ENCODE results near the gene CHD5. TPM values are rescaled to one million over a fixed set of nuclear protein-coding genes. Genes with fewer than 3 reads are reported as not detected.

CHD5 gene
- polyA plus RNA-seq, 1 donor from 2014 or later: 22.0 TPM

GRCh38 chr1:6218375-6219164, 38.4 kb upstream of the CHD5 start:
- Histone ChIP-seq H3K27ac (ENCODE audit: low read length) (no peak overlapping the region), H3K27me3 (ENCODE audit: insufficient read depth, low read depth, low read length) (no peaks in the 10 kb centered on the region), H3K9ac (ENCODE audit: low read length) (no peak overlapping the region), H3K4me3 (ENCODE audit: low read length) (no peak overlapping the region), H3K4me2 (ENCODE audit: low read length) (no peak overlapping the region), H4K20me1 (ENCODE audit: insufficient read depth) (no peaks in the 10 kb centered on the region), H2AFZ (ENCODE audit: low read depth, low read length) (no peak overlapping the region), H3K9me2 (ENCODE audit: insufficient read depth, low read length) (no peaks in the 10 kb centered on the region), H3K36me3 (ENCODE audit: insufficient read depth, low read length) (no peaks in the 10 kb centered on the region), H3K79me2 (replicated peaks; ENCODE audit: insufficient read depth, low read length) (no peaks in the 10 kb centered on the region), H3F3A (ENCODE audit: insufficient read depth, low read length, poor library complexity, severe bottlenecking) (no peaks in the 10 kb centered on the region), H3K9me3 (ENCODE audit: low read length) (no peaks in the 10 kb centered on the region)
- TF ChIP-seq POLR2AphosphoS5 (IDR thresholded peaks at IDR 0.05) (no peak), RAD21 (conservative IDR thresholded peaks at IDR 0.05) (no peak), MXI1 (conservative IDR thresholded peaks at IDR 0.05; ENCODE audit: poor library complexity, severe bottlenecking) (no peak), CTCF (IDR thresholded peaks at IDR 0.05; ENCODE audit: poor library complexity, severe bottlenecking) (no peak), EP300 (conservative IDR thresholded peaks at IDR 0.05; ENCODE audit: poor library complexity, severe bottlenecking) (no peak), EZH2 (IDR thresholded peaks at IDR 0.05; ENCODE audit: borderline replicate concordance, insufficient read depth, low read length, poor library complexity, severe bottlenecking) (no peak), TAF1 (IDR thresholded peaks at IDR 0.05; ENCODE audit: low read depth) (no peak), REST (IDR thresholded peaks at IDR 0.05; ENCODE audit: borderline replicate concordance) (no peak), SMC3 (conservative IDR thresholded peaks at IDR 0.05; ENCODE audit: poor library complexity) (no peak)

GRCh38 chr1:6212193-6212959, 32.3 kb upstream of the CHD5 start:
- TF ChIP-seq TAF1 (IDR thresholded peaks at IDR 0.05; ENCODE audit: low read depth) (no peak), CTCF (IDR thresholded peaks at IDR 0.05; ENCODE audit: poor library complexity, severe bottlenecking) (no peak), RAD21 (conservative IDR thresholded peaks at IDR 0.05) (no peak), POLR2AphosphoS5 (IDR thresholded peaks at IDR 0.05) (no peak), REST (IDR thresholded peaks at IDR 0.05; ENCODE audit: borderline replicate concordance) (no peak), EZH2 (IDR thresholded peaks at IDR 0.05; ENCODE audit: borderline replicate concordance, insufficient read depth, low read length, poor library complexity, severe bottlenecking) (no peak), MXI1 (conservative IDR thresholded peaks at IDR 0.05; ENCODE audit: poor library complexity, severe bottlenecking) (no peak), EP300 (conservative IDR thresholded peaks at IDR 0.05; ENCODE audit: poor library complexity, severe bottlenecking) (no peak), SMC3 (conservative IDR thresholded peaks at IDR 0.05; ENCODE audit: poor library complexity) (no peak)
- Histone ChIP-seq H3K4me2 (ENCODE audit: low read length) (no peak overlapping the region), H3K4me3 (ENCODE audit: low read length) (no peak overlapping the region), H3K9me3 (ENCODE audit: low read length) (no peaks in the 10 kb centered on the region), H3K36me3 (ENCODE audit: insufficient read depth, low read length) (no peaks in the 10 kb centered on the region), H3K9me2 (ENCODE audit: insufficient read depth, low read length) (no peaks in the 10 kb centered on the region), H3K79me2 (replicated peaks; ENCODE audit: insufficient read depth, low read length) (no peaks in the 10 kb centered on the region), H3K27me3 (ENCODE audit: insufficient read depth, low read depth, low read length) (peaks cover 14% of the 10 kb centered on the region), H3K27ac (ENCODE audit: low read length) (no peak overlapping the region), H4K20me1 (ENCODE audit: insufficient read depth) (no peaks in the 10 kb centered on the region), H3K9ac (ENCODE audit: low read length) (no peak overlapping the region), H3F3A (ENCODE audit: insufficient read depth, low read length, poor library complexity, severe bottlenecking) (no peaks in the 10 kb centered on the region), H2AFZ (ENCODE audit: low read depth, low read length) (no peak overlapping the region)

All from neural cell (in vitro differentiated cells).